Mesenchymal stem cell (in vitro differentiated cells and primary cell): ENCODE data around the gene SFN. TPM values are rescaled to one million over a fixed set of nuclear protein-coding genes. Genes with fewer than 3 reads are reported as not detected.

Experiments
- DNase-seq: peaks from one replicate; pipeline ENCODE4 v3.0.0-alpha.2; 2013
- H2AFZ ChIP-seq: one replicate; pipeline ENCODE4 v1.6.1; 2013; ENCODE audit warnings: low read depth, mild to moderate bottlenecking, control low read depth, inconsistent platforms, low read length, moderate library complexity
- H2AK5ac ChIP-seq: 2 replicates; pipeline ENCODE4 v1.6.1; 2013; ENCODE audit warnings: low read length, moderate library complexity, mild to moderate bottlenecking, inconsistent platforms; ENCODE audit not compliant: severe bottlenecking
- H2BK120ac ChIP-seq: one replicate; pipeline ENCODE4 v1.6.1; 2013; ENCODE audit warnings: low read depth, mild to moderate bottlenecking, inconsistent platforms, low read length, moderate library complexity
- H2BK12ac ChIP-seq, 2 experiments: one replicate each; pipeline ENCODE4 v1.6.1; 2013; ENCODE audit warnings: inconsistent platforms in 2 of 2, low read length in 2 of 2, mild to moderate bottlenecking in 2 of 2, moderate library complexity in 2 of 2, control low read depth in 1 of 2
- H2BK15ac ChIP-seq: one replicate; pipeline ENCODE4 v1.6.1; 2013; ENCODE audit warnings: mild to moderate bottlenecking, low read depth, inconsistent platforms; ENCODE audit not compliant: poor library complexity, severe bottlenecking
- H2BK5ac ChIP-seq: 2 replicates; pipeline ENCODE4 v1.6.1; 2013; ENCODE audit warnings: low read depth, mild to moderate bottlenecking, low read length, control low read depth, inconsistent platforms; ENCODE audit not compliant: poor library complexity, severe bottlenecking
- H3K14ac ChIP-seq, 2 experiments: one replicate each; pipeline ENCODE4 v1.6.1; 2013; ENCODE audit warnings: inconsistent platforms in 2 of 2, low read length in 2 of 2, control low read depth in 1 of 2, mild to moderate bottlenecking in 1 of 2, moderate library complexity in 1 of 2
- H3K18ac ChIP-seq, 2 experiments: one replicate each; pipeline ENCODE4 v1.6.1; 2013; ENCODE audit warnings: inconsistent platforms in 2 of 2, low read length in 2 of 2, control low read depth in 1 of 2, low read depth in 1 of 2, mild to moderate bottlenecking in 1 of 2
- H3K23ac ChIP-seq, 2 experiments: one replicate each; pipeline ENCODE4 v1.6.1; 2013; ENCODE audit warnings: inconsistent platforms in 2 of 2, low read length in 2 of 2, mild to moderate bottlenecking in 2 of 2, moderate library complexity in 2 of 2, control low read depth in 1 of 2
- H3K27ac ChIP-seq: 2 replicates; pipeline ENCODE4 v1.5.1; 2013; ENCODE audit warnings: mild to moderate bottlenecking, moderate library complexity, low read length, control low read depth, inconsistent platforms; ENCODE audit not compliant: poor library complexity, severe bottlenecking
- H3K27me3 ChIP-seq, 2 experiments: 2 replicates each; pipeline versions ENCODE4 v1.6.1 to v1.7.0; 2013; ENCODE audit warnings: low read length in 2 of 2, mild to moderate bottlenecking in 2 of 2, moderate library complexity in 2 of 2, control low read depth in 1 of 2, inconsistent platforms in 1 of 2; ENCODE audit not compliant: control insufficient read depth in 1 of 2, insufficient read depth in 1 of 2
- H3K36me3 ChIP-seq, 2 experiments: 2 replicates each; pipeline versions ENCODE4 v1.6.1 to v1.7.0; 2013; ENCODE audit warnings: low read length in 2 of 2, control low read depth in 1 of 2, inconsistent platforms in 1 of 2, low read depth in 1 of 2, mild to moderate bottlenecking in 1 of 2; ENCODE audit not compliant: insufficient read depth in 2 of 2, control insufficient read depth in 1 of 2
- H3K4ac ChIP-seq, 2 experiments: one replicate each; pipeline ENCODE4 v1.6.1; 2013; ENCODE audit warnings: inconsistent platforms in 2 of 2, low read length in 2 of 2, mild to moderate bottlenecking in 2 of 2, moderate library complexity in 2 of 2, control low read depth in 1 of 2, low read depth in 1 of 2
- H3K4me1 ChIP-seq: 2 replicates; pipeline ENCODE4 v1.6.1; 2013; ENCODE audit warnings: low read depth, low read length, control low read depth; ENCODE audit not compliant: control insufficient read depth, insufficient read depth
- H3K4me2 ChIP-seq: 2 replicates; pipeline ENCODE4 v1.6.1; 2013; ENCODE audit warnings: low read length, mild to moderate bottlenecking, inconsistent platforms; ENCODE audit not compliant: poor library complexity, severe bottlenecking
- H3K4me3 ChIP-seq, 2 experiments: 2 replicates each; pipeline versions ENCODE4 v1.5.1 to v1.7.0; 2013; ENCODE audit warnings: low read length in 2 of 2, mild to moderate bottlenecking in 2 of 2, control low read depth in 1 of 2, low read depth in 1 of 2; ENCODE audit not compliant: insufficient read depth in 1 of 2
- H3K79me1 ChIP-seq: replicated peaks from 2 replicates; pipeline ENCODE4 v1.6.1; 2013; ENCODE audit warnings: mild to moderate bottlenecking, control low read depth, low read length, inconsistent platforms; ENCODE audit not compliant: poor library complexity, severe bottlenecking
- H3K9ac ChIP-seq: 2 replicates; pipeline ENCODE4 v1.7.0; 2013; ENCODE audit warnings: mild to moderate bottlenecking, low read length, moderate library complexity
- H3K9me3 ChIP-seq: 2 replicates; pipeline ENCODE4 v1.7.0; 2013; ENCODE audit warnings: mild to moderate bottlenecking, low read length; ENCODE audit not compliant: control insufficient read depth
- H4K8ac ChIP-seq: one replicate; pipeline ENCODE4 v1.6.1; 2013; ENCODE audit warnings: inconsistent platforms, mild to moderate bottlenecking, low read length, moderate library complexity
- H4K91ac ChIP-seq: one replicate; pipeline ENCODE4 v1.6.1; 2013; ENCODE audit warnings: mild to moderate bottlenecking, low read length, inconsistent platforms
- WGBS: methylation state at CpG from one replicate; pipeline ENCODE4 v1.1.7; 2013; ENCODE audit warnings: mixed read lengths; 5-methylcytosine and 5-hydroxymethylcytosine counted together
- polyA plus RNA-seq, 2 experiments: library from polyadenylated mRNA; stranded (reverse); fragments of 200-250 nt; gene quantifications; one replicate each; pipeline ENCODE4 v1.2.3, GENCODE V29; 2013

SFN gene
- 0.03 TPM for polyA plus RNA-seq (2013, experiment 1 of 2)
- not detected for polyA plus RNA-seq (2013, experiment 2 of 2)

DNA sequence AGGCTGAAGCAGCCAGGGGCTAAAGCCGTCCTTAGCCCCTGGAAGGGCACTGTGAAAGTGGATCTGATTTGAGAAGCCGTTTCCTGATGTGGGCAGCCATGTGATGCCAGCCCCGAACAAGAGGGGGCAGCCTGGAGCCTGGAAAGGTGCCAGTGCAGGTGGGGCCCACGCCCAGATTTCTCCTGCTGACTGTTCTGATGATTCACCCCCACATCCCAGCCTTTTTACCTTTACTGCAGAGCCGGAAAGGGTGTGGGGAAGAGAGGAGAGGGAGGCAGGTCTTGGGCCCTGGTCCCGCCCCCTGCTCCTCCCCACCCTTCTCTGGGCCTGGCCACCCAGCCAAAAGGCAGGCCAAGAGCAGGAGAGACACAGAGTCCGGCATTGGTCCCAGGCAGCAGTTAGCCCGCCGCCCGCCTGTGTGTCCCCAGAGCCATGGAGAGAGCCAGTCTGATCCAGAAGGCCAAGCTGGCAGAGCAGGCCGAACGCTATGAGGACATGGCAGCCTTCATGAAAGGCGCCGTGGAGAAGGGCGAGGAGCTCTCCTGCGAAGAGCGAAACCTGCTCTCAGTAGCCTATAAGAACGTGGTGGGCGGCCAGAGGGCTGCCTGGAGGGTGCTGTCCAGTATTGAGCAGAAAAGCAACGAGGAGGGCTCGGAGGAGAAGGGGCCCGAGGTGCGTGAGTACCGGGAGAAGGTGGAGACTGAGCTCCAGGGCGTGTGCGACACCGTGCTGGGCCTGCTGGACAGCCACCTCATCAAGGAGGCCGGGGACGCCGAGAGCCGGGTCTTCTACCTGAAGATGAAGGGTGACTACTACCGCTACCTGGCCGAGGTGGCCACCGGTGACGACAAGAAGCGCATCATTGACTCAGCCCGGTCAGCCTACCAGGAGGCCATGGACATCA is at the start of gene SFN:
SFN (plus strand) TSS at position 369 of the 904 bp plus-strand sequence; CDS start at position 433, 64 bp downstream.
- Histone ChIP-seq H2BK120ac (peak within 1 kb of the TSS; percentile 37), H2BK15ac (peak within 1 kb of the TSS; percentile 49), H3K23ac (no peak within 1 kb of the TSS), H2BK12ac (no peak within 1 kb of the TSS), H3K4me2 (no peak within 1 kb of the TSS), H3K4ac (no peak within 1 kb of the TSS), H3K27ac (peak within 1 kb of the TSS; percentile 8), H2BK5ac (no peak within 1 kb of the TSS), H4K91ac (peak within 1 kb of the TSS; percentile 4), H3K36me3 (peaks cover 0 to 9% of the 10 kb centered on the region in 2 experiments), H2AK5ac (peak within 1 kb of the TSS; percentile 27), H3K4me3 (peak within 1 kb of the TSS; percentile 31 to 89), H3K9me3 (no peaks in the 10 kb centered on the region), H3K4me1 (peaks cover 29% of the 10 kb centered on the region), H4K8ac (peak within 1 kb of the TSS; percentile 19), H3K27me3 (no peaks in the 10 kb centered on the region), H3K79me1 (no peaks in the 10 kb centered on the region), H3K9ac (peak within 1 kb of the TSS; percentile 76), H2AFZ (no peak within 1 kb of the TSS), H3K14ac (no peak within 1 kb of the TSS), H3K18ac (peak within 1 kb of the TSS in 1 of 2 experiments; percentile 31)
- 89% methylated on average over 37 of the region's 37 CpGs for WGBS
- DNase-seq: no peak

DNA sequence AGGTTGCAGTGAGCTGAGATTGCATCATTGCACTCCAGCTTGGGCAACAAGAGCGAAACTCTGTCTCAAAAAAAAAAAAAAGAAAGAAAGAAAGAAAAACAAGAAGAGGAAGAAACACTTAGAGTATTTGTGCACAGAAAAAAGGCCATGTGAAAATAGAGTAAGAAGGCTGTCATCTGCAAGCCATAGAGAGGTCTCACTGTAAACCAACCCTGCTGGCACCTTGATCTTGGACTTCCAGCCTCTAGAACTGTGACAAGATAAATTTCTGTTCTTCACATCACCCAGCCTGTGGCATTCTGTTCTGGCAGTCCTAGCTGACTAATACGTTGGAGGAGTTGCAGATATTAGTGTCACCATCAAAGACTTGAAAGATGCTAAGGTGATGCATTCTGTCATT is 48.6 kb upstream of the SFN start:
- H3K9me3 ChIP-seq: no peaks in the 10 kb centered on the region
- no peak overlapping the region for H3K23ac ChIP-seq
- no peaks in the 10 kb centered on the region for H3K27me3 ChIP-seq
- no peaks in the 10 kb centered on the region for H3K79me1 ChIP-seq
- H4K8ac ChIP-seq: no peak overlapping the region
- H3K18ac ChIP-seq: no peak overlapping the region
- H4K91ac ChIP-seq: no peak overlapping the region
- H3K36me3 ChIP-seq: no peaks in the 10 kb centered on the region
- no peak overlapping the region for H3K14ac ChIP-seq
- no peaks in the 10 kb centered on the region for H3K4me1 ChIP-seq
- H3K9ac ChIP-seq: no peak overlapping the region
- no peak overlapping the region for H2AFZ ChIP-seq
- H3K4me3 ChIP-seq: no peak overlapping the region
- H2BK12ac ChIP-seq: no peak overlapping the region
- no peak overlapping the region for H2BK120ac ChIP-seq
- WGBS: 100% methylated on average over 1 of the region's 2 CpGs
- no peak overlapping the region for H3K4me2 ChIP-seq
- H2BK15ac ChIP-seq: no peak overlapping the region
- H3K4ac ChIP-seq: no peak overlapping the region
- H2AK5ac ChIP-seq: no peak overlapping the region
- H3K27ac ChIP-seq: no peak overlapping the region
- H2BK5ac ChIP-seq: no peak overlapping the region
- no peak for DNase-seq

DNA sequence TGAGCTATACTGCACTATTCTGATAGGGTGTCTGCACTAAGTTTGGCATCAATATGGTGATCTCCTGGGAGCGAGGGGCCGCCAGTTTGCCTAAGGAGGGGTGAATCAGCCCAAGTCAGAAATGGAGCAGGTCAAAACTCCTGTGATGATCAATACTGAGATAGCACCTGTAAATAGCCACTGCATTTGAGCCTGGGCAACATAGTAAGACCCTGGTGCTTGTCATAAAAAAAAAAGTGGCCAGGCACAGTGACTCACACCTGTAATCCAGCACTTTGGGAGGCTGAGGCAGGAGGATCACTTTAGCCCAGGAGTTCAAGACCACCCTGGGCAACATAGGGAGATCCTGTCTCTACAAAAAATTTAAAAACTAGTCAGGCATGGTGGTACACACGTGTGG is 48.1 kb upstream of the SFN start:
- no peak for DNase-seq
- Histone ChIP-seq H2BK120ac (no peak overlapping the region), H3K4me2 (no peak overlapping the region), H3K4ac (no peak overlapping the region), H4K91ac (no peak overlapping the region), H2BK12ac (no peak overlapping the region), H3K9ac (no peak overlapping the region), H3K27me3 (no peaks in the 10 kb centered on the region), H3K9me3 (no peaks in the 10 kb centered on the region), H3K18ac (no peak overlapping the region), H3K27ac (no peak overlapping the region), H2AFZ (no peak overlapping the region), H3K23ac (no peak overlapping the region), H3K4me3 (no peak overlapping the region), H3K79me1 (no peaks in the 10 kb centered on the region), H2AK5ac (no peak overlapping the region), H2BK15ac (no peak overlapping the region), H4K8ac (no peak overlapping the region), H3K36me3 (no peaks in the 10 kb centered on the region), H3K4me1 (no peaks in the 10 kb centered on the region), H2BK5ac (no peak overlapping the region), H3K14ac (no peak overlapping the region)
- 94% methylated on average over 3 of the region's 3 CpGs for WGBS

DNA sequence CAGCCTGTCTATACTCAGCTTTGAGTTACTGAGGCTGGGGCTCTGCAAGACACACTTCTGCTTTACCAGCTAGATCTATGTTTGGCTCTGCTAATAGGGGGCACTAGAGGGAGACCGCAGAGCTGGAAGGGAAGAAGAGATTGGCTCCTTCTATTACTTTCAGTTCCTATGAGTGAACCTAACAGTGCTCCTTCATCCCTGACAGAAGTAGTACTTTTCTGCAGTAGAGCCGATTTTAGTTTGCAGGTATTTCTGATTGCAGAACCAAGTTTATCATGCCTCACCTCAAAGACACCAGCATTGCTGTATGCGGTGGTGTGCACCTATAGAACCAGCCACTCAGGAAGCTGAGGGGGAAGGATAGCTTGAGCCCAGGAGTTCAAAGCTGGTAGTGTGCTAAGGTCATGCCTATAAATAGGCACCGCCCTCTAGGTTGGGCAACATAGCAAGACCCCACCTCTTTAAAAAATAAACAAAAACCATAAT is 42.1 kb upstream of the SFN start:
- no peaks in the 10 kb centered on the region for H3K36me3 ChIP-seq
- H2AK5ac ChIP-seq: no peak overlapping the region
- no peak overlapping the region for H2AFZ ChIP-seq
- H2BK15ac ChIP-seq: no peak overlapping the region
- no peak overlapping the region for H3K4me3 ChIP-seq
- no peak overlapping the region for H3K9ac ChIP-seq
- H3K27ac ChIP-seq: no peak overlapping the region
- peaks cover 3% of the 10 kb centered on the region for H3K4me1 ChIP-seq
- no peak overlapping the region for H2BK120ac ChIP-seq
- no peak overlapping the region for H4K8ac ChIP-seq
- H3K4me2 ChIP-seq: no peak overlapping the region
- no peak overlapping the region for H3K14ac ChIP-seq
- H3K18ac ChIP-seq: no peak overlapping the region
- WGBS: 98% methylated on average over 4 of the region's 4 CpGs
- no peak overlapping the region for H2BK12ac ChIP-seq
- no peaks in the 10 kb centered on the region for H3K79me1 ChIP-seq
- H3K4ac ChIP-seq: no peak overlapping the region
- H4K91ac ChIP-seq: no peak overlapping the region
- H3K9me3 ChIP-seq: no peaks in the 10 kb centered on the region
- DNase-seq: no peak
- H3K27me3 ChIP-seq: no peaks in the 10 kb centered on the region
- H2BK5ac ChIP-seq: no peak overlapping the region
- H3K23ac ChIP-seq: no peak overlapping the region
